Measurements from ENCODE around the gene AK8.
"Not testable (repeated sequence)": the region's sequence is repeated elsewhere in the genome, so short reads cannot be mapped to it uniquely, and the experiment has no call there.

Gene AK8

GRCh38 chr9:132775720-132776119 is 102.4 kb downstream of the AK8 start:
- FAIRE-seq (no peak), DNase-seq (ENCODE audit: insufficient read length, low spot score) (no peak)

- FAIRE-seq (no peak), DNase-seq (ENCODE audit: insufficient read length, low spot score) (no peak)
Observed at GRCh38 chr9:132774886-132775285, 103.2 kb downstream of the AK8 start.

- no peak for FAIRE-seq
- DNase-seq (ENCODE audit: insufficient read length, low spot score), result no peak
Observed at GRCh38 chr9:132773764-132774339, 104.2 kb downstream of the AK8 start.

GRCh38 chr9:132773093-132773492 is 105.0 kb downstream of the AK8 start:
- no peak for DNase-seq (ENCODE audit: insufficient read length, low spot score)
- no peak for FAIRE-seq

- FAIRE-seq; DNase-seq (ENCODE audit: insufficient read length, low spot score): not testable (repeated sequence)
Observed at GRCh38 chr9:132771752-132772151, 106.3 kb downstream of the AK8 start.

GRCh38 chr9:132770770-132771310 is 107.2 kb downstream of the AK8 start:
- no peak for FAIRE-seq
- DNase-seq (ENCODE audit: insufficient read length, low spot score), result no peak

GRCh38 chr9:132769906-132770769 is 107.9 kb downstream of the AK8 start:
- DNase-seq (ENCODE audit: insufficient read length, low spot score), result peak; percentile 42
- no peak for FAIRE-seq

- FAIRE-seq (no peak), DNase-seq (ENCODE audit: insufficient read length, low spot score) (peak; percentile 39)
Observed at GRCh38 chr9:132768932-132769905, 108.9 kb downstream of the AK8 start.

- FAIRE-seq (no peak), DNase-seq (ENCODE audit: insufficient read length, low spot score) (no peak)
Observed at GRCh38 chr9:132763574-132763973, 114.5 kb downstream of the AK8 start.

GRCh38 chr9:132762896-132763295 is 115.2 kb downstream of the AK8 start:
- DNase-seq (ENCODE audit: insufficient read length, low spot score) (no peak), FAIRE-seq (no peak)

- FAIRE-seq, result no peak
- DNase-seq (ENCODE audit: insufficient read length, low spot score), result no peak
Observed at GRCh38 chr9:132761602-132762001, 116.5 kb downstream of the AK8 start.

GRCh38 chr9:132760057-132760456 is 118.0 kb downstream of the AK8 start:
- DNase-seq (ENCODE audit: insufficient read length, low spot score) (no peak), FAIRE-seq (no peak)

GRCh38 chr9:132757016-132757415 is 121.1 kb downstream of the AK8 start:
- no peak for FAIRE-seq
- no peak for DNase-seq (ENCODE audit: insufficient read length, low spot score)

GRCh38 chr9:132756214-132756845 is 121.8 kb downstream of the AK8 start:
- FAIRE-seq, result no peak
- no peak for DNase-seq (ENCODE audit: insufficient read length, low spot score)

GRCh38 chr9:132755096-132755495 is 123.0 kb downstream of the AK8 start:
- no peak for DNase-seq (ENCODE audit: insufficient read length, low spot score)
- no peak for FAIRE-seq

- no peak for FAIRE-seq
- DNase-seq (ENCODE audit: insufficient read length, low spot score), result no peak
Observed at GRCh38 chr9:132754236-132754635, 123.8 kb downstream of the AK8 start.

- DNase-seq (ENCODE audit: insufficient read length, low spot score) (no peak), FAIRE-seq (no peak)
Observed at GRCh38 chr9:132753593-132753880, 124.5 kb downstream of the AK8 start.

GRCh38 chr9:132752877-132753592 is 125.0 kb downstream of the AK8 start:
- DNase-seq (ENCODE audit: insufficient read length, low spot score) (no peak), FAIRE-seq (no peak)

- DNase-seq (ENCODE audit: insufficient read length, low spot score) (no peak), FAIRE-seq (no peak)
Observed at GRCh38 chr9:132750668-132751067, 127.4 kb downstream of the AK8 start.

- DNase-seq (ENCODE audit: insufficient read length, low spot score) (no peak), FAIRE-seq (no peak)
Observed at GRCh38 chr9:132749306-132749705, 128.8 kb downstream of the AK8 start.

Measured in HTR-8/SVneo (cell line).